ENCODE measurements around the gene CD53. TPM values are rescaled to one million over a fixed set of nuclear protein-coding genes. Genes with fewer than 3 reads are reported as not detected.

The CD53 gene
- total RNA-seq, 1 donor from 2014 or later: not detected

- Mint-ChIP-seq H3K4me1 (no peaks in the 10 kb centered on the region), H3K4me3 (no peak overlapping the region), H3K36me3 (no peaks in the 10 kb centered on the region), H3K27me3 (ENCODE audit: insufficient read depth, low read depth) (no peaks in the 10 kb centered on the region), H3K27ac (no peak overlapping the region), H3K9me3 (peaks cover 2% of the 10 kb centered on the region)
- Histone ChIP-seq H3K36me3 (no peaks in the 10 kb centered on the region), H3K27ac (no peak overlapping the region), H3K9ac (no peak overlapping the region), H3K79me2 (ENCODE audit: low read depth) (no peaks in the 10 kb centered on the region), H4K20me1 (ENCODE audit: low read depth) (no peaks in the 10 kb centered on the region), H2AFZ (replicated peaks) (no peak overlapping the region), H3K27me3 (no peaks in the 10 kb centered on the region), H3F3A (ENCODE audit: low read depth) (no peaks in the 10 kb centered on the region), H3K9me3 (ENCODE audit: low read depth) (no peaks in the 10 kb centered on the region), H3K4me1 (no peaks in the 10 kb centered on the region), H3K4me3 (no peak overlapping the region), H3K4me2 (no peak overlapping the region)
- no peak for TF ChIP-seq EZH2phosphoT487 (IDR thresholded peaks at IDR 0.05)
- no peak for TF ChIP-seq EZH2 (IDR thresholded peaks at IDR 0.05)
- TF ChIP-seq CTCF (IDR thresholded peaks at IDR 0.05): no peak
- no peak for DNase-seq (ENCODE audit: low spot score)
These were observed 2.1 kb upstream of the CD53 start for GRCh38 chr1:110870721-110871388.

DNA sequence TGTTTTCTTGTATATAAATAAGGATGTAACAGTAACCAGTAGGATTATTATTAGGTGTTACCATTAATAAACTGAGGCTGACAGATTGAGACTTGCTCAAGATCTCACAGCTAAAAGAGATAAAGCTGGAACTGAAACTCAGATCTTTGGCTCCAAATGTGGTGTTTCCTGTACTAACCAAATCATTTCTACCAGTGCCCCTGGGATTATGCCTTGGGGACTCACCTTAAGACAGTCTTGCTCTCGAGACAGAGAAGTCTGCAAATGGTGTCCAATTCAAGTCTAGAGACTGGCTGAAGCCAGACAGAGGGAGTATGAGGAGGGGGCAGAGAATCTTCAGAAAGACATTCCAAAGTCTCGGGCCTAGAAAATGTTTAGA is 593 bp upstream of the CD53 start:
- no peak overlapping the region for H3K4me3 ChIP-seq
- Mint-ChIP-seq H3K9me3 (peaks cover 2% of the 10 kb centered on the region), H3K27ac (no peak overlapping the region), H3K36me3 (no peaks in the 10 kb centered on the region), H3K4me3 (no peak overlapping the region), H3K4me1 (no peaks in the 10 kb centered on the region), H3K27me3 (ENCODE audit: insufficient read depth, low read depth) (no peaks in the 10 kb centered on the region)
- H3K9ac ChIP-seq: no peak overlapping the region
- no peaks in the 10 kb centered on the region for H3K4me1 ChIP-seq
- H4K20me1 ChIP-seq (ENCODE audit: low read depth): no peaks in the 10 kb centered on the region
- no peak overlapping the region for H3K4me2 ChIP-seq
- no peaks in the 10 kb centered on the region for H3K27me3 ChIP-seq
- H3K36me3 ChIP-seq: no peaks in the 10 kb centered on the region
- H3F3A ChIP-seq (ENCODE audit: low read depth): no peaks in the 10 kb centered on the region
- no peak for DNase-seq (ENCODE audit: low spot score)
- no peaks in the 10 kb centered on the region for H3K79me2 ChIP-seq (ENCODE audit: low read depth)
- H3K27ac ChIP-seq: no peak overlapping the region
- no peak for TF ChIP-seq EZH2phosphoT487 (IDR thresholded peaks at IDR 0.05)
- TF ChIP-seq CTCF (IDR thresholded peaks at IDR 0.05): no peak
- no peak for TF ChIP-seq EZH2 (IDR thresholded peaks at IDR 0.05)
- H3K9me3 ChIP-seq (ENCODE audit: low read depth): no peaks in the 10 kb centered on the region
- no peak overlapping the region for H2AFZ ChIP-seq (replicated peaks)

- no peaks in the 10 kb centered on the region for H3K36me3 ChIP-seq
- no peak overlapping the region for H3K9ac ChIP-seq
- H3K4me2 ChIP-seq: no peak overlapping the region
- H3K9me3 ChIP-seq (ENCODE audit: low read depth): no peaks in the 10 kb centered on the region
- no peaks in the 10 kb centered on the region for H3K27me3 ChIP-seq
- no peak overlapping the region for H3K4me3 Mint-ChIP-seq
- no peaks in the 10 kb centered on the region for H3K9me3 Mint-ChIP-seq
- no peaks in the 10 kb centered on the region for H3K27me3 Mint-ChIP-seq (ENCODE audit: insufficient read depth, low read depth)
- TF ChIP-seq CTCF (IDR thresholded peaks at IDR 0.05) (no peak), EZH2phosphoT487 (IDR thresholded peaks at IDR 0.05) (no peak), EZH2 (IDR thresholded peaks at IDR 0.05) (no peak)
- no peaks in the 10 kb centered on the region for H3K79me2 ChIP-seq (ENCODE audit: low read depth)
- H3K4me1 ChIP-seq: no peaks in the 10 kb centered on the region
- H3K27ac ChIP-seq: no peak overlapping the region
- H3F3A ChIP-seq (ENCODE audit: low read depth): no peaks in the 10 kb centered on the region
- no peak overlapping the region for H3K4me3 ChIP-seq
- DNase-seq (ENCODE audit: low spot score): no peak
- H3K4me1 Mint-ChIP-seq: no peaks in the 10 kb centered on the region
- no peaks in the 10 kb centered on the region for H4K20me1 ChIP-seq (ENCODE audit: low read depth)
- no peak overlapping the region for H3K27ac Mint-ChIP-seq
- H2AFZ ChIP-seq (replicated peaks): no peak overlapping the region
- H3K36me3 Mint-ChIP-seq: no peaks in the 10 kb centered on the region
These were observed 908 bp downstream of the CD53 start for GRCh38 chr1:110873856-110874255.
